Measurements from ENCODE around the gene SIL1.

The SIL1 gene

DNA sequence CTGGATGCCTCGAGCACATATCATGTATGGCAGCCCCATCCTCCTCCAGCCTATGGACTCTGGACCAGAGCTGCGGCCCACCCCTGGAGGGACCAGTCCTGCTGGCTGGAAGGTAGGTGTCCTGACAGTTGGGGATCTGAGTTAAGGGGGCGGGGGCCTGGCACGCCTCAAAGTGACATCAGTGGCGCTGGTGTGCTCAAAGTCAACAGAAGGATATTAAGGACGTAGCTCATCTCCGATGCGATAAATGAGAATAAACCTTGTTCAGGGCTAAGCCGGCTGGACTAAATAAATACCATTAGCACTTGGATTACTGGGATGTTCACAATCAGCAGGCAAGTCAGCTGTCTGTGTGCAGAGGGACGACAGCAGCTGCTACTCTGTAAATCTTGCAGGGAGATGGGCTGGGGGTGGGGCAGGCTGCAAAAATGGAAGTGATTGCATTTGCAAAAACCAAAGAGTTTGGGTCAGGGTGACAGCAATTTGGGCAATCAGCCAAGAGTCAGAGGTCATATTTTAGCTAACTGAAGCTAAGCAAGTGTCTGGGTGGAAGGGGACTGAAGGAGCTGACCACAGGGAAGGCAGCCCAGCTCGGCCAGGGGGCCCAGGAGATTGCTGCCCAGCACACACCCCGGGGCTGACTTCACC, 243.0 kb downstream of the SIL1 start:
- DNase-seq (ENCODE audit: low read depth): no peak

DNA sequence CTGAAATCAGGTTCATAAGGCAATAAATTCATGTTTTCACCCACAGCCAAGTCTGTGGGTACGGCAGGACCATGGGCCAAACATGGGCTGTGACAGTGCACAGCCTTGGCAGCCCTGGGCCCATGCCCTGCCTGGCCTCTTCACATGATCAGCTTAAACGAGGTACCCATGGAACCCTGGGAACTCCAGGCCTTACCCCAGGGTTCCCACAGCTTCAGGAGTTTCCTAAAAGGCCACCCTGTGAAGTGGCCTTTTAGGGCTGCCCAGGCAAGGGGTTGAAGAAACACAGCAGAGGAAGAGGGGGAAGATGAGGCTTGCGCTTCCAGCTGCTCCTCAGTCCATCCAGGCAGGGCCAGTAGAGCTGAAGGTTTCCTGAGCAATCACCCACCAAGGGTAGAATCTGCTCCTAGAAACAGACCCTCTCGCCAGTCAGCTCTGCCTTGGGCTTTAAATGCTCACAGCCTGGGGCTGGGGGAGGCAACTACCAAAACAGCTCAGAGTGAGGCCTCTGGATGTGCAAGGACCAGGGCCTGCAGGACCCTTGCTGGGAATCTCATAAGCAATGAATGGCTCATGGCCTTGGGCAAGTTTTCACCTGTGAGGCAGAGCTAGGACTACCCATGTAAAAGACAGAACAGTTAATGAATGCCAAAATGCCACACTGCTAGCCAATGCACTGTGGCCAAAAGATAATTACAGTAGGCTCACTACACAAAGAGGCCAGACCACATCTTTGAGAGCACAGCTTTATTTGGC, 243.7 kb downstream of the SIL1 start:
- no peak for DNase-seq (ENCODE audit: low read depth)

DNA sequence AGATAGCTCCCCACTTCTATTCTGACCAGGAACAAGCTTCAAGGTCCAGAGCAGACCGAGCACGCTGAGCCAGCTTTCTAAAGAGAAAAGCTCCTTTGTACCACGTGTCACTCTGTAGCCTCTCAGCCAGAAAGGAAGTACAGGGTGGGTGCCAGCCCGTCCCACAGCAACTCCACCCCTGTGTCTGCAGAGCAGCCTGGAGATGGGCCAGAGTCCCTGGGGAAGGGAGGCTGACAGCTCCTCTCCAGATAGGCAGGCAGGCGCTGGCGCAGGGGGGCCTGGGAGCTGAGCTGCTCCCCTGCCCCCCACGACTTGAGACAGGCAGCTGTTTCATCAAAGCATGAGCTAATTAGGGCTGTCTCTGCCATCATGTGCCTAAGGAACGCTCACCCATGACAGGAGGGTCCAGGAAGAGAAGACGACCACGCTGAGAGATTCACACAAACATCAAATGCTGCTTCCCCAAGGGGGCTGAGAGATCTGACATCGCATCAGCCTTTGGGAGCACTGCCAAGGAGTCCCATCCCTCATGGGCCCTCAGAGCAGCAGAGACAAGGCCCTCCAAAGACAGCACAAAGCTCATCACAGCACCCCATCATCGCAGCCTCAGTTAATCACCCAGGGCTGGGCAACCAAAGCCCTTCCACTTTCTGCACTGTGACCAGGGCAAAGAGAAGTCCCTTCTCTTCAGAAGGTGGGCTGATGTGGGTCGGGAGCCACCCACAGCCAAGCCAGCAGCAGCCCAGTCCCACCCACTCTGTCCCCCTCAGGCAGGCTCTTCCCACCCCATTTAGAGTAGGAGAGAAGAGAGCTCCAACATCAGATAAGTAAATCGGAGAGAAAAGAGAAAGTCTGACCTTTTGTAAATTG, 244.5 kb downstream of the SIL1 start:
- no peak for DNase-seq (ENCODE audit: low read depth)

DNA sequence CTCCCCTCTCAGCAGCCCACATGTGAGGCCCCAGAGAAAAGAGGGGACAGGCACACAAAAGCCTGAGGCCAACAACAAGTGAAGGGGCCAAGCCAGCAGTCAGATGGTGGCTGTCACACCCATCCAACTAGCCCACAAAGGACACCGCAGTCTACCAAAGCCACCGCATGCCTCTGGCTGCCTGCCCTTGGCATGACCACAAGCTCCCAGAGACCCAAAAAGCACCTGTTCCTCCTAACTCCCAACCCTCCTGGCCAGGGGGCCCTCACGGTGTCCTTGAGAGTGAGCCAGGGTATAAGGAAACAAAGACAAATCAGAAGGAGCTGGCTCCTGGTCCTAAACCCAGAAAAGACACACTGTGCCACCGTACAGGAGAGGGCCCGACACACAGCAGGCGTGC, 245.2 kb downstream of the SIL1 start:
- DNase-seq (ENCODE audit: low read depth): no peak

DNA sequence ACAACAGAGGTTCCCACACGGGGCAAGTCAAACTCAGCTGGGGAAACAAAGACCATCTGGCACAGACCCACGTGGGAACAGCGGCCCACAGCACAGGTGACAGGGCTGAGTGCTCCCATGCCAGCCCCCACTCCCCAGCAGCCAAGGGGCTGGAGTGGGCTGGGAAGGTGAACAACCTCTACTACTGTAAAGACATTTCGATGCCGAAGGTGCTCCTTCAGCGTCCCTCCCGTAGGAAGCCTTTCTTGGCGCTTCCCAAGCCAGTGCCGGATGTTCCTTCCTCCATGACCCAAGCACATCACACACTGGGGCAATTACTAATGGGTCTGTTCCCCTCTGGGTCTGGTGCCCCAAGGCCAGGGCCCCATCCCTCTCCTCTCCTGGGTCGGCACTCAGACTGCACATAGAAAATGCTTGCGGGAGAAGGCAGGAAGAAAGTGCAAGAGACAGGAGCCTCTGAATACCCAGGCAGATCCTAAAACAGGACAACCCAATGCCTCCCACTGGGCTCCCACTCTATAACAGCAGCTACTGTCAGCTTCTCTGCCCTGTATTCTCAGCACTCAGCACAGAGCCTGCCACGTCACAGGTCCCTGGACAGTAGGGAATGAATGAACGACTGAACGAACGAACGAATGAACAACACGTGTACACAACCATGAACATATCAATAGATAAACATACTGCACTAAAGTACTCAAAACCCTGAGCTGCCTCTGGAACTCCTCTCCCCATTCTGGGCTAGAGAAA, 246.0 kb downstream of the SIL1 start:
- no peak for DNase-seq (ENCODE audit: low read depth)

DNA sequence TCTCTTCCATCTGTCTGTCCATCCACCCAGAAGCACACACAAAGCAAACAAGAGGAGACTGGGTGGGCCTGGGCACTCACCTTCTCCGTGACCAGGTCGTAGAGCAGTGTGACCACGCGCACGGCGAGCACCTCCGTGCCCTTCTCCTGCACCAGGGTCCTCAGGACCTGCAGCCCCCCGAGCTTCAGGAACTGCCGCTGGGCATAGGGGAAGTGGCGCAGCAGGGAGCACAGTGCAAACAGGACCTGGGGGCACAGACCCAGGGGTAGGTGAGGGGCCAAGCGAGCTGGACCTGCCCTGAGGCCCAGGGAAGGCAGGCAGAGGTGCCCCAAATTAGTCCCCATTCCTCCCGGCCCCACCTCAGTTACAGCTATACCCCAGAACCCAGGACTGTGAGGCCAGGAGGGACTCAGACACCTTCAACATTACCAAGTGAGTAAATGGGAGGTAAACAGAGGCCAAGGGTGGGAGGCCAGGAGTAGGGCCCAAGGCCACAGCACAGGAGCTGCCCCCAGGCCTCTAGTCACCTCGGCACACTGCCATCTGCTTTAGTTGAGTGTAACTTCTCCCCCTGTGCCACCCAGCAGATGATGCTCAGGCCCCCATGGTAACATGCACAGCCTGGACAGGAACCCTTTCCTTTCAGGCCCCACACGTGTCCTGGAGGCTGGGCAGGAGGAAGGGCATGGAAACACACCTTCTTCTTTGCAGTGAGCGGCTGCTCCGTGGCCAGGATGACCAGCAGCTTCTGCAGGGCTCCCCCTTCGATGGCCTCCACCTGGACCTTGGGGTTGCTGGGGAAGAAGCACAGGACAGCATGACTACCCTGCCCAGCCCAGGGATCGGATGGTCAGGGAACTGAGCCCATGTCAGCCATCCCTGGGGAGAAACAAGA, 246.8 kb downstream of the SIL1 start:
- DNase-seq (ENCODE audit: low read depth): no peak

DNA sequence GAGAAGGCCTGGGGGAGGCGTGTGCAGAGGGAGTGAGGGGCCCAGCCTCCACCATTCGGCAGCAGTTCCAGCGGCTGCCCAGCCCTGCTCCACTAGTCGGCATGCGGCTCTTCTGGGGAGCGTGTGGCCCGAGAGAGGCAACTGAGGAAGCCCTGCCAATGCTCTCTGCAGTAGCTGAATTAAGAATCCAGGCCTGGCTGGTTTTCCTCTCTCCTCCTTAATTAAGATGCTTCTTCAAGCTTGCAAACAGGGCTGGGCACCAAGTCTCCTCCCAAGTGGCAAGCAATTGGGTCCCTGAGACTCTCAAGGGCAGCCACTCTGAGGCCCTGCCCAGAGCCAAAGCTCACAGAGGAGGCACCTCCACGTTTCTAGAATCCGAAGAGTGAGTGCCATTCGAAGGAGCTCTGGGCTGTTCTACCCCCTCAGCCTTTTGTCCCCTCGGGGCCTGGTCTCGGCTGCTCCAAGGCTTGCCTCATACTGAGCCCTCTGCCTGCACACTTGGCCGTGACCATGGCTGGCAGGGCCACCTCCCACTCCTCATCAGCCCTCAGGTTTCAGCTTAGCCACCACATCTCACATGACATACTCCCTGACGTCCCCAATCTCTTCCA, 247.6 kb downstream of the SIL1 start:
- no peak for DNase-seq (ENCODE audit: low read depth)

DNA sequence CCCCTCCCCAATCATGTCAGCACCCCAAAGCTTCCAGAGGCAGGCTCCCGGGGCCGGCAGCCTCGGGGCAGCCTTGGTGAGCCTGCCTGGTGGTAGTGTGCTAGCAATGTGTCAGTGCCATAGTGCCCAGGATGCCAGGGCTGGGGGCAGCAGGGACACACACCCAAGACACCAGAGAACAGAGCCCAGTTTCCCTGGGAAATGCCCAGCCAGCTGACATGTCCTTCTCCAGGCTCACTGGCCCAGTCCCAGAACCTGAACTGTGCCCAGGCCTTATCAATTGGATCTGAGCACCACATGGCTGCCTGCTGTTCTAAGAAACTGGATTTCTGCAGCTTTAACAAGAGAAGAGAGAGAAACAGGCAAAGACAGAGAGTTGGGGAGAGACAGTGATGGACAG, 248.2 kb downstream of the SIL1 start:
- DNase-seq (ENCODE audit: low read depth): no peak

DNA sequence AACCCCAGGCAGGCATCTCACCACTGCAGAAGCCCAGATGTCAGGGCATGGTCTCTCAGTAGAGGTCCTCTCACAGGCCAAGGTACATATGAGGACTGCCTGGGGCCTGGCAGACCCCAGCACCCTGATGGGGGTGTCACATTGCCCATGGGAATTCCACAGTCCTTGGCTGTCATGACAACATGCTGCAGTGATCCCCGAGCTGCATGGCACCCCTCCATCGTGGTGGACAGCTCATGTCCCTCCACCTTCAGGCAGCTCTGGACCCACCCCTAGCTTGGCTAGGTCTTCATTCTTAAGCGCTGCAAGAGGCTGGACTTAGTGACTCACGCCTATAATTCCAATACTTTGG, 249.0 kb downstream of the SIL1 start:
- DNase-seq (ENCODE audit: low read depth): no peak

DNA sequence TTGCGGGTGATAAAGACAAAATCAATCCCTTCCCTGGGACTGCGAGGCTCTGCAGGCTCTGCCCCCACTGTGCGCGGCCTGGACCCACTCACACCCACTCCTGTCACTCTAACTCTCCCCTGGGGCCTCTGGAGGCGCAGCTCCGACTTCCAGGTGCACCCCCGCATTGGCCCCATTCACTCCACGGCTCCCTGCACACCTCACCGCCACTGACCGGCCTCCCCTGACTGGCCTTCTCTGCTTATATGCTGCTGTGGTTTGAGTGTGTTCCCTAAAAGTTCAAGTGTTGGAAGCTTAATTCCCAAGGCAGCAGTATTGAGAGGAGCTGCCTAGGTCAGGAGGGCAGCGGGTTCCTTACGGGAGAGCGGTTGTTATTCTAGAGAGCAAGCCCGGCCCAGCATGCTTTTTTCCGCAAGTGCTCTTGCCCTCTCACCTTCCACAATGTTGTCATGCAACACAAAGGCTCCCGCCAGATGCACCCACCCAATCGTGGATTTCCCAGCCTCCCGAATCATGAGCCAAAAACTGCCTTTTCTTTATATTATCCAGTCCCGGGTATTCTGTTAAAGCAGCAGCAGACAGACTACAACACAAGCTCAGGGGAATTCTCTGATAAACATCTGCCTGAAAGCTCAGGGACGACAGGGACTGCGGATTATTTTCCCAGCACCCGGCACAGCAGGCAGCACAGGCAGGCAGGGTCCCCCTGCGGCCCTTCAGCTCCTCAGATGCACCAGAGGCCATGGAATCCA, 249.5 kb downstream of the SIL1 start:
- DNase-seq (ENCODE audit: low read depth): no peak

DNA sequence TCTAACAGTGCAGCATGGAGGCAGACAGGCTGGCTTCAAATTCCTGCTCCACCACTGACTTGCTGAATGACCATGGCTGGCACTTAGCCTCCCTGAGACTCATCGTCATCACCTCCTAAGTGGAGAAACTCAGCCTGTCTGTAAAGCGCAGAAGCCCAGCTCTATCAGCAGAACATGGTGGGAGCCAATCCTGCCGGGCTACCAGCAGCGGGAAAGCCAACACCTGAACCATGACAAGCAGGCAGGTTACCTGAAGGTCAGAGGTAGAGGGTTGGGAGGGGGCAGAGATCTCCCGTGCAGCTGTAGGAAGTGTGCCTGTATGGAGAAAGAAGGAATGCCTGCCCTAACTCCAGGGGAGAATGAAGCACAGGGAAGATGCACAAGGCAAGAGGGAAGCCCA, 250.4 kb downstream of the SIL1 start:
- DNase-seq (ENCODE audit: low read depth): no peak

DNA sequence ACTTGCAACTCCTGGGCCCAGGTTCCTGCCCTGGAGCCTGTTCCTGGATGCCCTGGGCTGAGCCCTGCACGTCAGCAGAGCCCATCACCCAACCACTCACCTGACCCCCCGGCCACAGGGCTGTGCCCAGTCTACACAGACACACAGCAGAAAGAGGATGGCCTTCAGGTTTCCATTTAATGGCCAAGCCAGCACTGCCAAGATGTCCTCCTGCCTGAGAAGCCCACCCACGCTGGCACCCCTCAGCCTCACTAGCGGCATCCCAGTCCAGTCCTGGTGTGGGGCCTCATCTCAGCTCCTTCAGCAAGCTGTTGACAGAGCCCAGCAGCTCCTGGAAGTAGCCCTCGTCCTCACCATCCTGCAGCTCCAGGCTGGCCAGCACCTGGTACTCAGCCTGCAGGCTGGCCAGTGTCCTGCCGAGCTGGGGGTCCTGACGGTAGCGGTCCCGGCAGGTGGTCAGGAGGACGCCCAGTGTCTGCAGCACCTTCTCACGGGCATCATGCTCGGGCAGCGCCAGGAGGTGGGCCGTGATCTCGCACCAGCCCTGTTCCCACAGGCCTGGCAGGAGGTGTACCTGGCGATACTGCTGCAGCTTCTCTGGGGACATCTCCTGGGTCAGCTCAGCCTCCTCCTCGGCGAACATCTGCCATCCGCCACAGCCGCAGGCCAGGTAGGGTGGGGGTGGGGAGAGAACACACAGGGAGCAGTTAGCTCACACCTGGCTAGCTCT, 251.2 kb downstream of the SIL1 start:
- no peak for DNase-seq (ENCODE audit: low read depth)

DNA sequence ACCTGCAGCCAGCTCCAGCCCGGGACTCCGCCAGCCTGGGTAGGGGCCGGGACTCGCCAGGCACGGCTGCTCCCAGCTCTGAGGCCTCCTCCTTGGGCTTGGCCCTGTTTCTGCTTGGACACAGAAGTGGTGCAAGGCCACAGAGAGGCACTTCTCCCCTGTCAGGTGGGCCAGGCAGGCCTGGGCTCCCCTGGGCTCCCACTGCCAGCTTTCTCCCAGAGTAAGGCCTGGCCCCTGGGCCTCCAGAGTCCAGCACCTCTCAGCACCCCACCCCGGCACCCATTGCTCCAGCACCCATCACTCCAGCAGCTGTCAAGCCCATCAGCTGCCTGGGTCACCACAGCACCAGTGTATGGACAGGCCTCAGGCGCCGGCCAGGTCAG, 251.9 kb downstream of the SIL1 start:
- DNase-seq (ENCODE audit: low read depth): no peak

DNA sequence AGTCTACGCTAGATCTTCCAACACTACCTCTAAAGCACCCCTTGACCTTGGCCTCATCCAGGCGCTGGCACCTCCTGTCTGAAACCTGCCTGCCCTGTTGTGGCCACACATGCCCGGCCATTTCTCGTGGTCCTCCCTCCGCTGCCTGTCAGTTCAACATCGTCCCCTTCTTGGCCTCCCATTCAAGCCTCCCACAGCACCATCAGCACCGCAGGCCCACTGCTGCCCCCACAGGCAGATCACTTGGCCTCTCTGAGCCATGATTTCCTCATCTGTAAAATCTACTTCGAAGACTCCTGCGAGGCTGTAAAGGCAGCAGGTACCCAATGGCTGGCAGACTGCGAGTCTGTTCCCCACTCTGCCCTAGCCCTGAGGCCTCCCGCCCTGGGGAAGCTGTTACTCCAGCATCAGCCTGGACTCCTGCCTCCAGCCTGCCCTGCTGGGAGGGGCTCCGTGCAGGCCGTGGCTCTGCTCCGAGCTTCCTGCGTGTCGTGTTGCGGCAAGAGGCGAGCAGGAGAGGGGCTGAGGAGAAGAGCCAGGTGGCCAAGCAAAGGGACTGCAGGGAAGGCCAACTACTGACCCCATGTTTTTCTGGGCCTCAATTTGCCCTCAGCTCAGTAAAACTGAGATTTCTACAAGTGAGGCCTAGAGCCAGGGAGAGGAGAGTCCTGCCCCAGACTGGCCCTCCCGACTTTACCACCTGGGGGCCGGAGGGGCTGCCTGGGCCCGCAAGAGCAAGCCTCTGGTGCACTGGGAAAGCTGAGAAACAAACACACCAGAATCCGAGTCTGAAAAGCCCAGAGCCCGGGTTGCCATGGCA, 252.5 kb downstream of the SIL1 start:
- no peak for DNase-seq (ENCODE audit: low read depth)

DNA sequence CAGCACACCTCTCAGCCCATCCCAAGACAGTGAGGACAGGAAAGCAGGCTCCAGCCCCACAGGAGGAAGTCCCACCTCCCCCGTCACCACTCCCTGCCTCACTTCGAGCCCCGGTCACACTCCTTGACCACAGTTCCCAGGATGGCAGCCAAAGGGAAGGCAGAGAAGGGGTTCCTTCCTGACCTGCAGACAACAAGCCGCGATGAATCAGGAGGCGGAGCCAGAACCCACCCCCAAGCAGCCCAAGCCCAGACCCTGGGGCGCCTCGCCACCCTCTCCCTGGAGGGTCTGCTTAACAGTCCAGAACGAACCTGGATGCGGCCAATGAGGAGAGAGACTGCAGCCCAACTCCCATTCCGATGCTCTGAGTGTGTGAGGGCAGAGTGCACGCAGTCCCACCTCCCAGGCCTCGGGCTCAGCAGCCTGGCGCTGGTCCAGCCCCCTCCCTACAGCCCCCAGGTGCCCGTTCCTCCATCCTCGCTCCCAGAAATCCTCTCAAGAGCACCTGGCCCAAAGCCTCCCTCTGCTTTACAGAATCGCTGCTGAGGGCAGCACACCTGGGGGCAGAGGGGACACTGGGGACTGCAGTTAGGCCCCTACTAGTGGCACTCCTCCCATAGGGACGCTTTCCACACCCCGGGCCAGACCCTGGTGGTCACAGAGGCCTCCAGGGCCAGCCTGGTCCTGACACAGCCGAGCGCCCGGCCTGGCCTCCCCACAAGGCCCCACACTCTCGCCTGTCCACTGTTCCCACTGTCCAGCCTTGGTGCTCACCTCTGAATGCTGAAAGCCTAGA, 253.4 kb downstream of the SIL1 start:
- no peak for DNase-seq (ENCODE audit: low read depth)

DNA sequence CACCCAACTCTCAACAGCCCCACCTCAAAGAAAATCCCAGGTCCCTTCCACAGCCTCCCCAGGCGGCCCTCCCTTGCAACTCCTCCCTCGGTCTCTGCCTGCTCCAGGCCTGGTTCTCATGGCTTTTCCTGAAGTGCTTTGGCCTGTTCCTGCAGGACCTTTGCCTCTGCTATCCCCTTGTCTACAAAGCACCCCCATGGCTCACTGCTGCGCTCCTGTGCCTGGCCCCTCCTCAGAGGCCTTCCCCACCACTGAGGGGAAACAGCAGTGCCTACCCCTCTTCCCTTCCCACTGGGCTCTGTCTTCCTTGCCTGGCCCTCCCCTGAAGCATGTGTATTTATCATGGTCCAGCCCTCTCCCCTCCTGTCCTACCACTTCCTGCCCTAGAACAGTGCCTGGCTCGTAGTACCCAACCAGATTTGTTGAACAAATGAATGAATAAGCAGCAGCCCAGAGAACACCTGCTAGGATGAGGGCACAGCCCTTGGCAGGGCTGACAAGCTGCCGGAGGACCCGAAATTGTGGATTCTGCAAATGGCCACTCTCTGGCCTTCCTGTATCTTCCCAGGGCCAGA, 254.5 kb downstream of the SIL1 start:
- DNase-seq (ENCODE audit: low read depth): no peak

DNA sequence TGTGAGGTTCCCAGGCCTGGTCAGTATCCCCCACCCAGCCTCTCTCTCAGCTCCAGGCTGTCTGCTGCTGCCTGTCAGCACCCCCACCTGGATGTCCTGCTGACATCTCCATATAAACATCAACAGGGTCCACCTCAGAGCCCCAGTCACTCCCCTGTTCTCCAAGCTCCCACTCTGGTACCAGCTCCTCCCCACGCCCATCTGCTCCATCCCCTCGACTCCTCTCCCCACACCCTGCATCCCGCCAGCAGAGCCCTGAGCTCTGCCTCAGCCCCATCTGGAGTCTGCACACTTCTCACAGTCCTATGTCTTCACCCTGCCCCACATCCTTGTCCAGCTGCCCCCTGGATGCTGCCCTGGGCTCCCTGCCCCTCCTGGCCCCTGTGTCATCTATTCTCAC, 255.3 kb downstream of the SIL1 start:
- no peak for DNase-seq (ENCODE audit: low read depth)

All from activated T-helper 1 cell treated with Interleukin-2 at 50 U/mL for 16 hours (primary cell).